IMR-90 (cell line): ENCODE data around the gene PPIH. TPM values are rescaled to one million over a fixed set of nuclear protein-coding genes. Genes with fewer than 3 reads are reported as not detected.

Source experiments
- ATAC-seq: fragments of 200-7000 bp; cut with Tn5 transposase; 2 replicates; pipeline ENCODE4 v1.9.1; 2020; ENCODE audit warnings: low read depth, mild to moderate bottlenecking, moderate library complexity
- BruUV-seq: library from RNA; stranded (reverse); fragments of 400-500 nt; replicated peaks from 2 replicates; lab custom pipeline; 2021; lab: Mats Ljungman, UMichigan
- CTCF ChIA-PET: fragments of 300-600 bp; formaldehyde crosslinking; extraction: SDS; loops from one replicate; lab custom pipeline; 2021; ENCODE audit warnings: antibody characterized with exemption; lab: Yijun Ruan, JAX
- POLR2A ChIA-PET: fragments of 300-600 bp; sonication (Branson Sonifier 250); formaldehyde crosslinking; loops from one replicate; lab custom pipeline; 2022; ENCODE audit warnings: antibody characterized with exemption; ENCODE audit not compliant: unreplicated experiment; lab: Charles Lee
- DNase-seq: peaks from one replicate; pipeline ENCODE4 v3.0.0; 2013
- H2AFZ ChIP-seq: replicated peaks from 2 replicates; pipeline ENCODE3; 2013; ENCODE audit warnings: low read length, mild to moderate bottlenecking; ENCODE audit not compliant: poor library complexity
- H2AK5ac ChIP-seq: 2 replicates; pipeline ENCODE4 v1.6.1; 2013; ENCODE audit warnings: low read depth, low read length, inconsistent platforms
- H2AK9ac ChIP-seq: replicated peaks from 2 replicates; pipeline ENCODE3; 2013; ENCODE audit warnings: mild to moderate bottlenecking, low read depth, low read length, moderate library complexity; ENCODE audit not compliant: poor library complexity
- H2BK120ac ChIP-seq: 2 replicates; pipeline ENCODE4 v1.6.1; 2013; ENCODE audit warnings: low read depth, low read length, inconsistent platforms
- H2BK15ac ChIP-seq: 3 replicates; pipeline ENCODE4 v1.6.1; 2013; ENCODE audit warnings: low read depth, low read length, inconsistent platforms
- H2BK20ac ChIP-seq: 2 replicates; pipeline ENCODE4 v1.6.1; 2013; ENCODE audit warnings: low read depth, mild to moderate bottlenecking, inconsistent platforms, low read length, moderate library complexity
- H2BK5ac ChIP-seq: 2 replicates; pipeline ENCODE4 v1.6.1; 2013; ENCODE audit warnings: mild to moderate bottlenecking, low read depth, low read length, inconsistent platforms; ENCODE audit not compliant: poor library complexity, severe bottlenecking
- H3K14ac ChIP-seq: replicated peaks from 2 replicates; pipeline ENCODE4 v1.6.1; 2013; ENCODE audit warnings: low read depth, low read length, inconsistent platforms
- H3K18ac ChIP-seq: 2 replicates; pipeline ENCODE4 v1.6.1; 2013; ENCODE audit warnings: low read depth, low read length, control low read depth
- H3K23ac ChIP-seq: 2 replicates; pipeline ENCODE4 v1.6.1; 2013; ENCODE audit warnings: low read depth, low read length, inconsistent platforms
- H3K27ac ChIP-seq: 2 replicates; pipeline ENCODE4 v1.5.1; 2013; ENCODE audit warnings: mild to moderate bottlenecking, control low read depth, low read length; ENCODE audit not compliant: insufficient read depth
- H3K27me3 ChIP-seq: 2 replicates; pipeline ENCODE4 v1.6.1; 2013; ENCODE audit warnings: low read length; ENCODE audit not compliant: control insufficient read depth, insufficient read depth
- H3K36me3 ChIP-seq: 2 replicates; pipeline ENCODE4 v1.6.1; 2013; ENCODE audit warnings: low read length, mixed read lengths; ENCODE audit not compliant: control insufficient read depth, insufficient read depth
- H3K4ac ChIP-seq: 2 replicates; pipeline ENCODE4 v1.6.1; 2013; ENCODE audit warnings: low read depth, low read length, inconsistent platforms
- H3K4me1 ChIP-seq: 2 replicates; pipeline ENCODE4 v1.6.1; 2013; ENCODE audit warnings: low read length, mixed read lengths; ENCODE audit not compliant: control insufficient read depth, insufficient read depth
- H3K4me2 ChIP-seq: 2 replicates; pipeline ENCODE4 v1.6.1; 2013; ENCODE audit warnings: low read depth, mild to moderate bottlenecking, control low read depth, low read length, moderate library complexity
- H3K4me3 ChIP-seq: 2 replicates; pipeline ENCODE4 v1.5.1; 2013; ENCODE audit warnings: low read depth, mild to moderate bottlenecking, control low read depth, low read length, moderate library complexity; ENCODE audit not compliant: insufficient read depth
- H3K56ac ChIP-seq: 2 replicates; pipeline ENCODE4 v1.6.1; 2013; ENCODE audit warnings: low read length, inconsistent platforms; ENCODE audit not compliant: insufficient read depth; ENCODE audit errors: extremely low read depth
- H3K79me1 ChIP-seq, 2 experiments: 2 replicates each; pipeline ENCODE4 v1.6.1; 2013; ENCODE audit warnings: low read length in 2 of 2, inconsistent platforms in 1 of 2, low read depth in 1 of 2
- H3K9ac ChIP-seq: 2 replicates; pipeline ENCODE4 v1.6.1; 2013; ENCODE audit warnings: low read depth, low read length, control low read depth
- H3K9me1 ChIP-seq: 2 replicates; pipeline ENCODE4 v1.6.1; 2013; ENCODE audit warnings: low read length, inconsistent platforms; ENCODE audit not compliant: insufficient read depth
- H3K9me3 ChIP-seq: 2 replicates; pipeline ENCODE4 v1.6.1; 2013; ENCODE audit warnings: low read length; ENCODE audit not compliant: control insufficient read depth, insufficient read depth
- H4K20me1 ChIP-seq: 2 replicates; pipeline ENCODE4 v1.6.1; 2013; ENCODE audit warnings: low read length, inconsistent platforms; ENCODE audit not compliant: insufficient read depth
- H4K5ac ChIP-seq: 2 replicates; pipeline ENCODE4 v1.6.1; 2013; ENCODE audit warnings: mild to moderate bottlenecking, low read depth, low read length, control low read depth
- H4K8ac ChIP-seq, 2 experiments: 2 replicates each; pipeline ENCODE4 v1.6.1; 2013; ENCODE audit warnings: low read depth in 2 of 2, low read length in 2 of 2, control low read depth in 1 of 2, inconsistent platforms in 1 of 2
- H4K91ac ChIP-seq: 2 replicates; pipeline ENCODE4 v1.6.1; 2013; ENCODE audit warnings: low read depth, low read length, inconsistent platforms; ENCODE audit not compliant: insufficient read depth
- CHD1 ChIP-seq: IDR thresholded peaks from 2 replicates; pipeline ENCODE4 v1.6.1; 2012; ENCODE audit warnings: low read depth, low read length, improper control_type of control experiment
- MAZ ChIP-seq: IDR thresholded peaks from 2 replicates; pipeline ENCODE4 v1.6.1; 2012; ENCODE audit warnings: low read depth, mild to moderate bottlenecking, low read length, improper control_type of control experiment, moderate library complexity, borderline replicate concordance
- NFE2L2 ChIP-seq: fragments of 150-350 bp; IDR thresholded peaks from 2 replicates; pipeline ENCODE4 v1.6.1; 2016; ENCODE audit warnings: low read depth, mild to moderate bottlenecking, low read length
- RFX5 ChIP-seq: IDR thresholded peaks from 2 replicates; pipeline ENCODE4 v1.8.0; 2012; ENCODE audit warnings: low read depth, mild to moderate bottlenecking, low read length, moderate library complexity
- WGBS, 2 experiments: methylation state at CpG; one replicate each; pipeline versions ENCODE4 v1.1.5 to v1.1.7; 2013; ENCODE audit warnings: missing lambda C conversion rate in 2 of 2; ENCODE audit not compliant: insufficient read length in 1 of 2; ENCODE audit errors: extremely low coverage in 2 of 2; 5-methylcytosine and 5-hydroxymethylcytosine counted together
- dilution Hi-C: fragments of 300-500 bp; cut with HindIII; formaldehyde crosslinking; loops from one replicate; pipeline ENCODE4 v1.14.3; 2018; ENCODE audit warnings: low sequenced_read_pairs; ENCODE audit not compliant: unreplicated experiment
- in situ Hi-C: fragments of 300-500 bp; cut with MboI; formaldehyde crosslinking; loops from 3 replicates; pipeline ENCODE4 v1.14.3; 2019; ENCODE audit warnings: low sequenced_read_pairs, inconsistent platforms, mixed read lengths
- intact Hi-C: fragments of 100-400 bp; cut with micrococcal nuclease; formaldehyde crosslinking; loops from 2 replicates; pipeline ENCODE4 v1.10.0; 2022
- polyA plus RNA-seq, 3 experiments: library from polyadenylated mRNA; depleted of rRNA; stranded (reverse); fragments of >200 nt; gene quantifications; 2 replicates each; pipeline ENCODE4 v1.2.3, GENCODE V29; 2012; ENCODE audit warnings: low replicate concordance in 1 of 3
- total RNA-seq: library from RNA; depleted of rRNA; stranded (reverse); fragments of >200 nt; gene quantifications from 2 replicates; pipeline ENCODE4 v1.2.3, GENCODE V29; 2012

PPIH gene
- total and polyA plus RNA-seq, 2 of the 4 experiments (the other 2 are of a cell fraction): 22.4 to 52.1 TPM

DNA sequence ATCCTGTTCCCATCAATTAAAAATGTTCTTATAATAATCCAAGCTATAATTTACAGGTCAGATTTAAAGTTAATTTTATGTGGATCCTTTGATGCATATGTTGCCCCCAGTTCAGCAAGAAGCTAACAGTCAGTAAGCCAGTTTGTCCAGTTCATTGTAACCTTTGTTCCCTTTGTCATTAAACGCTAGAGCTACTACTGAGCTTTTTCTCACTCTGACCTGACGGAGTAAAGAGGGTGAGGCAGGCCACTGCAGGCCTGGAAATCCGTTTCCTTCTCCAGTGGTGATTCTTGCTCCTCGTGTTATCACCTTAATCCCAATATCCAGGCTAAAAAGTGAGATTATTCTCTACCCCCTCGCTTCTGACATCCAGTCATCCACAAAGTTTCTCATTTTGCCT, 34.2 kb downstream of the PPIH start:
- Histone ChIP-seq H3K14ac (no peak overlapping the region), H2AK9ac (no peak overlapping the region), H3K4me2 (peak overlapping the region; percentile 34; the same call in 1 of the 2 replicates), H2BK15ac (no peak overlapping the region), H2AK5ac (no peak overlapping the region), H3K9me1 (peaks cover 11% of the 10 kb centered on the region), H3K9me3 (no peaks in the 10 kb centered on the region), H2BK120ac (no peak overlapping the region), H3K18ac (no peak overlapping the region), H3K36me3 (peaks cover 21% of the 10 kb centered on the region), H4K8ac (no peak overlapping the region), H2BK5ac (no peak overlapping the region), H4K91ac (no peak overlapping the region), H2BK20ac (no peak overlapping the region), H3K27me3 (no peaks in the 10 kb centered on the region), H2AFZ (no peak overlapping the region), H4K5ac (no peak overlapping the region), H4K20me1 (peaks cover 79% of the 10 kb centered on the region), H3K4me1 (peaks cover 16% of the 10 kb centered on the region), H3K56ac (no peak overlapping the region), H3K4ac (no peak overlapping the region), H3K23ac (peak overlapping the region; percentile 82; the same call in 1 of the 2 replicates), H3K79me1 (peaks cover 7 to 35% of the 10 kb centered on the region in 2 experiments), H3K9ac (no peak overlapping the region), H3K4me3 (no peak overlapping the region), H3K27ac (no peak overlapping the region)
- CTCF ChIA-PET: no interaction called here
- BruUV-seq: no TSS peak
- in situ Hi-C loops (no loop called here), intact Hi-C loops (no loop called here), dilution Hi-C loops (no loop called here)
- ATAC-seq: no peak
- DNase-seq: no peak
- POLR2A ChIA-PET: no interaction called here
- WGBS, 2 experiments: 100% methylated on average over 1 of the region's 5 CpGs; no CpG with 5 or more reads in 1 of the 2 experiments
- TF ChIP-seq MAZ (no peak), NFE2L2 (no peak), CHD1 (no peak), RFX5 (no peak)
